RWPE2 (cell line): ENCODE measurements around the gene LPAR1.
"Not testable (repeated sequence)": the region's sequence is repeated elsewhere in the genome, so short reads cannot be mapped to it uniquely, and the experiment has no call there.

Source experiments
- ATAC-seq: fragments of 200-7000 bp; cut with Tn5 transposase; 3 replicates; pipeline ENCODE4 v1.9.1; 2021; ENCODE audit warnings: low read depth
- DNase-seq: peaks from one replicate; pipeline ENCODE4 v3.0.0-alpha.2; 2020; ENCODE audit warnings: low spot score
- H3K27ac ChIP-seq: fragments of 450-650 bp; 2 replicates; pipeline ENCODE4 v1.5.1; 2017; ENCODE audit warnings: mild to moderate bottlenecking; ENCODE audit not compliant: poor library complexity, severe bottlenecking
- H3K27me3 ChIP-seq: fragments of 250-450 bp; sonication (Bioruptor Pico); 2 replicates; pipeline ENCODE4 v1.5.1; 2021; ENCODE audit warnings: mild to moderate bottlenecking, moderate library complexity; ENCODE audit not compliant: insufficient read depth, poor library complexity, severe bottlenecking
- H3K36me3 ChIP-seq: fragments of 250-450 bp; sonication (Bioruptor Pico); 2 replicates; pipeline ENCODE4 v1.5.1; 2020; ENCODE audit warnings: low read depth, mild to moderate bottlenecking, moderate library complexity
- H3K4me1 ChIP-seq: fragments of 250-450 bp; sonication (Bioruptor Pico); 2 replicates; pipeline ENCODE4 v1.5.1; 2021; ENCODE audit warnings: mild to moderate bottlenecking, moderate library complexity; ENCODE audit not compliant: insufficient read depth, poor library complexity, severe bottlenecking
- H3K4me3 ChIP-seq: fragments of 250-450 bp; sonication (Bioruptor Pico); 2 replicates; pipeline ENCODE4 v1.5.1; 2021; ENCODE audit warnings: mild to moderate bottlenecking, moderate library complexity; ENCODE audit not compliant: severe bottlenecking
- H3K9me3 ChIP-seq: fragments of 250-450 bp; sonication (Bioruptor Pico); 2 replicates; pipeline ENCODE4 v1.5.1; 2021; ENCODE audit warnings: mild to moderate bottlenecking, moderate library complexity; ENCODE audit not compliant: severe bottlenecking
- CTCF ChIP-seq: fragments of 450-650 bp; IDR thresholded peaks from one replicate; pipeline ENCODE4 v1.5.1; 2017; ENCODE audit warnings: mild to moderate bottlenecking, moderate library complexity; ENCODE audit not compliant: poor library complexity, severe bottlenecking

Gene LPAR1

GRCh38 chr9:111052791-111053190 is 14.5 kb upstream of the LPAR1 start:
- peaks cover 14% of the 10 kb centered on the region for H3K4me1 ChIP-seq
- H3K27ac ChIP-seq: peak overlapping the region; percentile 34
- no peaks in the 10 kb centered on the region for H3K36me3 ChIP-seq
- peak; percentile 75 for ATAC-seq
- H3K27me3 ChIP-seq: no peaks in the 10 kb centered on the region
- no peak overlapping the region for H3K4me3 ChIP-seq
- TF ChIP-seq CTCF: no peak
- H3K9me3 ChIP-seq: no peaks in the 10 kb centered on the region
- DNase-seq: no peak

- no peaks in the 10 kb centered on the region for H3K36me3 ChIP-seq
- ATAC-seq (0 out of 3 replicates have a peak, but pooled peaks have one; percentile 19), DNase-seq (no peak)
- H3K9me3 ChIP-seq: no peaks in the 10 kb centered on the region
- H3K27ac ChIP-seq: peak overlapping the region; percentile 34
- H3K27me3 ChIP-seq: no peaks in the 10 kb centered on the region
- H3K4me3 ChIP-seq: no peak overlapping the region
- no peak for TF ChIP-seq CTCF
- peaks cover 14% of the 10 kb centered on the region for H3K4me1 ChIP-seq
Measured at GRCh38 chr9:111051400-111051799, 13.1 kb upstream of the LPAR1 start.

- Histone ChIP-seq H3K4me3 (no peak overlapping the region), H3K27ac (peak overlapping the region; percentile 34), H3K9me3 (no peaks in the 10 kb centered on the region), H3K27me3 (no peaks in the 10 kb centered on the region), H3K4me1 (peaks cover 14% of the 10 kb centered on the region), H3K36me3 (no peaks in the 10 kb centered on the region)
- TF ChIP-seq CTCF: no peak
- DNase-seq: no peak
- 0 out of 3 replicates have a peak, but pooled peaks have one; percentile 25 for ATAC-seq
Measured at GRCh38 chr9:111050819-111051218, 12.5 kb upstream of the LPAR1 start.

- H3K9me3 ChIP-seq, H3K27me3 ChIP-seq, H3K36me3 ChIP-seq, ATAC-seq, H3K27ac ChIP-seq, DNase-seq, H3K4me3 ChIP-seq: not testable (repeated sequence)
- peaks cover 14% of the 10 kb centered on the region for H3K4me1 ChIP-seq
Measured at GRCh38 chr9:111047287-111047686, 9.0 kb upstream of the LPAR1 start.

- H3K27me3 ChIP-seq: no peaks in the 10 kb centered on the region
- DNase-seq (no peak), ATAC-seq (no peak)
- no peak overlapping the region for H3K4me3 ChIP-seq
- TF ChIP-seq CTCF: no peak
- H3K27ac ChIP-seq: peak overlapping the region; percentile 95
- peaks cover 19% of the 10 kb centered on the region for H3K4me1 ChIP-seq
- H3K9me3 ChIP-seq: no peaks in the 10 kb centered on the region
- no peaks in the 10 kb centered on the region for H3K36me3 ChIP-seq
Measured at GRCh38 chr9:111041902-111042301, 3.6 kb upstream of the LPAR1 start.
